A549 (cell line): ENCODE data around the gene SIM2. TPM values are rescaled to one million over a fixed set of nuclear protein-coding genes. Genes with fewer than 3 reads are reported as not detected.

Experiments
- ATAC-seq, 2 experiments: fragments of 200-7000 bp in 1 of 2; fragments of >200 bp in 1 of 2; cut with Nextera tagmentation in 1 of 2; cut with Tn5 transposase in 1 of 2; 3 replicates each; pipeline versions ENCODE4 v1.8.0 to v1.9.1; 2018 to 2020; ENCODE audit warnings: mild to moderate bottlenecking in 1 of 2, moderate library complexity in 1 of 2
- CTCF ChIA-PET: fragments of 300-600 bp; sonication (Branson Sonifier 250); formaldehyde crosslinking; extraction: SDS; loops from one replicate; lab custom pipeline; 2021; ENCODE audit warnings: antibody characterized with exemption, inconsistent platforms; lab: Yijun Ruan, JAX
- POLR2A ChIA-PET: fragments of 350-600 bp; formaldehyde crosslinking; extraction: SDS; loops from one replicate; lab custom pipeline; 2021; ENCODE audit warnings: antibody characterized with exemption, inconsistent platforms; lab: Yijun Ruan, JAX
- DNase-seq, 2 experiments: peaks; one replicate each; pipeline versions ENCODE4 v3.0.0 to v3.0.0-alpha.2; 2011 to 2016; ENCODE audit warnings: low read depth in 1 of 2, low spot score in 1 of 2
- FAIRE-seq: peaks from 2 replicates; lab custom pipeline; 2011; peaks lifted over from hg19 to GRCh38; lab: Jason Lieb, UNC
- H3K27ac ChIP-seq, 2 experiments: fragments of >200 bp; sonication (Bioruptor Twin); formaldehyde crosslinking; 3 replicates each; pipeline ENCODE4 v1.5.1; 2016 to 2017
- H3K4me1 ChIP-seq: fragments of >200 bp; sonication (Bioruptor Twin); formaldehyde crosslinking; 3 replicates; pipeline ENCODE4 v1.6.1; 2016
- H3K4me2 ChIP-seq: fragments of >200 bp; sonication (Bioruptor Twin); formaldehyde crosslinking; 3 replicates; pipeline ENCODE4 v1.6.1; 2016
- H3K4me3 ChIP-seq: fragments of >200 bp; sonication (Bioruptor Twin); formaldehyde crosslinking; 3 replicates; pipeline ENCODE4 v1.5.1; 2016
- H3K9me3 ChIP-seq: fragments of >200 bp; sonication (Bioruptor Twin); formaldehyde crosslinking; 3 replicates; pipeline ENCODE4 v1.6.1; 2016
- CEBPB ChIP-seq, 2 experiments: fragments of >200 bp in 1 of 2; sonication (Bioruptor Twin) in 1 of 2; formaldehyde crosslinking in 1 of 2; IDR thresholded peaks; 2 replicates each; pipeline ENCODE4 v1.6.1; 2012 to 2016
- CHD2 ChIP-seq: fragments of 150-350 bp; IDR thresholded peaks from 2 replicates; pipeline ENCODE4 v1.6.1; 2014; ENCODE audit warnings: low read length; ENCODE audit not compliant: partially characterized antibody
- EHF ChIP-seq: fragments of 250-450 bp; sonication (Bioruptor Pico); IDR thresholded peaks from 2 replicates; pipeline ENCODE4 v1.5.0; 2020; ENCODE audit warnings: mild to moderate bottlenecking
- EP300 ChIP-seq, 2 experiments: fragments of >200 bp; sonication (Bioruptor Twin); formaldehyde crosslinking; IDR thresholded peaks; 2 replicates in 1 of 2; 3 replicates in 1 of 2; pipeline ENCODE4 v1.6.1; 2016 to 2017
- FOSB ChIP-seq: fragments of 250-450 bp; sonication (Bioruptor Pico); IDR thresholded peaks from 2 replicates; pipeline ENCODE4 v1.5.0; 2020; ENCODE audit warnings: mild to moderate bottlenecking, moderate library complexity
- FOSL2 ChIP-seq, 2 experiments: fragments of 450-650 bp in 1 of 2; fragments of >200 bp in 1 of 2; sonication (Bioruptor Twin) in 1 of 2; formaldehyde crosslinking; IDR thresholded peaks; 2 replicates each; pipeline versions ENCODE4 v1.5.0 to v1.6.1; 2016 to 2020; ENCODE audit warnings: mild to moderate bottlenecking in 1 of 2, moderate library complexity in 1 of 2
- FOXS1 ChIP-seq: fragments of 250-450 bp; sonication (Bioruptor Pico); IDR thresholded peaks from 2 replicates; pipeline ENCODE4 v1.5.0; 2020; ENCODE audit warnings: mild to moderate bottlenecking, moderate library complexity
- JUN ChIP-seq, 2 experiments: fragments of >200 bp; sonication (Bioruptor Twin); formaldehyde crosslinking; IDR thresholded peaks; 2 replicates in 1 of 2; 3 replicates in 1 of 2; pipeline ENCODE4 v1.6.1; 2016 to 2017
- KDM5A ChIP-seq: fragments of 200-600 bp; sonication (generic); IDR thresholded peaks from 2 replicates; pipeline ENCODE4 v1.6.1; 2016; ENCODE audit warnings: antibody characterized with exemption, mild to moderate bottlenecking
- MAFK ChIP-seq: fragments of 450-650 bp; IDR thresholded peaks from 2 replicates; pipeline ENCODE4 v1.6.1; 2014; ENCODE audit not compliant: partially characterized antibody
- PHF8 ChIP-seq: fragments of 200-600 bp; sonication (generic); IDR thresholded peaks from 2 replicates; pipeline ENCODE4 v1.6.1; 2016; ENCODE audit warnings: low read depth, mild to moderate bottlenecking, antibody characterized with exemption, moderate library complexity, borderline replicate concordance
- POLR2A ChIP-seq: IDR thresholded peaks from 2 replicates; pipeline ENCODE4 v1.6.1; 2012; ENCODE audit warnings: mild to moderate bottlenecking, low read length
- POLR2AphosphoS2 ChIP-seq: conservative IDR thresholded peaks from 2 replicates; pipeline ENCODE4 v1.6.1; 2012; ENCODE audit warnings: low read length, improper control_type of control experiment, inconsistent platforms
- RNF2 ChIP-seq: fragments of 200-600 bp; sonication (generic); IDR thresholded peaks from 2 replicates; pipeline ENCODE4 v1.6.1; 2016; ENCODE audit warnings: low read depth, mild to moderate bottlenecking, antibody characterized with exemption, moderate library complexity, borderline replicate concordance
- TFCP2L1 ChIP-seq: fragments of 250-450 bp; sonication (Bioruptor Pico); IDR thresholded peaks from 2 replicates; pipeline ENCODE4 v1.5.0; 2021; ENCODE audit warnings: mild to moderate bottlenecking
- ZFP36 ChIP-seq: fragments of 450-650 bp; IDR thresholded peaks from 2 replicates; pipeline ENCODE4 v1.6.1; 2014; ENCODE audit warnings: borderline replicate concordance; ENCODE audit not compliant: partially characterized antibody
- ZNF302 ChIP-seq: fragments of 250-450 bp; sonication (Bioruptor Pico); IDR thresholded peaks from 2 replicates; pipeline ENCODE4 v1.9.0; 2021; ENCODE audit warnings: inconsistent platforms, mild to moderate bottlenecking, moderate library complexity
- ZSCAN20 ChIP-seq: fragments of 250-450 bp; sonication (Bioruptor Pico); IDR thresholded peaks from 2 replicates; pipeline ENCODE4 v1.8.0; 2022; ENCODE audit warnings: mild to moderate bottlenecking, moderate library complexity
- WGBS: methylation state at CpG from one replicate; pipeline ENCODE4 v1.1.6; 2017; ENCODE audit errors: missing lambda C conversion rate; 5-methylcytosine and 5-hydroxymethylcytosine counted together
- polyA plus RNA-seq, 4 experiments: library from polyadenylated mRNA; depleted of rRNA in 3 of 4; stranded (reverse); fragments of >200 nt; fragmentation: RNase III in 1 of 4; extraction: RNeasy Plus Mini Kit Qiagen cat#74134 plus additional on column Dnase treatment in 1 of 4; gene quantifications; 2 replicates in 3 of 4; 3 replicates in 1 of 4; pipeline ENCODE4 v1.2.3, GENCODE V29; 2011 to 2017
- TF ChIP-seq, protein P1 (sequence below): fragments of >200 bp; sonication (Bioruptor Twin); formaldehyde crosslinking; IDR thresholded peaks from 3 replicates; pipeline ENCODE4 v1.5.1; 2016
- TF ChIP-seq, protein P2 (sequence below): IDR thresholded peaks from 2 replicates; pipeline ENCODE4 v1.6.1; 2012
- TF ChIP-seq, protein P3 (sequence below): IDR thresholded peaks from 2 replicates; pipeline ENCODE4 v1.6.1; 2012; ENCODE audit warnings: low read depth, borderline replicate concordance
- TF ChIP-seq, protein P4 (sequence below): fragments of 250-450 bp; sonication (Bioruptor Pico); IDR thresholded peaks from 2 replicates; pipeline ENCODE4 v1.5.0; 2021; ENCODE audit warnings: mild to moderate bottlenecking, moderate library complexity, borderline replicate concordance

Gene SIM2
- polyA plus RNA-seq, 2 of the 4 experiments (the other 2 are of a cell fraction): 12.6 to 13.4 TPM

DNA sequence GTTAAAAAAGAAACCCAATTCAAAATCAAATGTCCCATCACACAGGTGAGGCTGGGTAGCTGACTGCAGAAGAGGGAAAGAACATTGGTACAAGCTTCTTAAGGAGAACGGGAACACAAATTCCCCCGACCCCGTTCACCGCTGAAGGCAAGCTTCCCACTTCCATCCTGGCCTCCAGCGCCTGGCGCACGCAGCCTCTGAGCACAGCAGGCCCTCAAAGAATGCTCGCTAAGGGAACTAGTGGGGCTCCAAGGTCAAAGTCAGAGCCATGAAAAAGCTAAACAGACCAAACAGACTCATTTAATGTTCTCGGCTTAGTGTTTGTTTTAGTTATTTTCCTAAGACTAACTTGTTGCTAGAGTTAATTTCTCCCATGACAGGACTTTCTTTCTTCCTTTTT, 63.7 kb downstream of the SIM2 start:
- TF ChIP-seq CHD2 (no peak), TFCP2L1 (CRISPR knock-in tag) (no peak), ZSCAN20 (CRISPR knock-in tag) (no peak), FOSB (CRISPR knock-in tag) (no peak), POLR2AphosphoS2 (no peak), CEBPB (IDR thresholded peaks at IDR 0.05) (no peak), MAFK (no peak), KDM5A (no peak), ZNF302 (CRISPR knock-in tag) (no peak), ZFP36 (no peak)
- TF ChIP-seq, protein P1, sequence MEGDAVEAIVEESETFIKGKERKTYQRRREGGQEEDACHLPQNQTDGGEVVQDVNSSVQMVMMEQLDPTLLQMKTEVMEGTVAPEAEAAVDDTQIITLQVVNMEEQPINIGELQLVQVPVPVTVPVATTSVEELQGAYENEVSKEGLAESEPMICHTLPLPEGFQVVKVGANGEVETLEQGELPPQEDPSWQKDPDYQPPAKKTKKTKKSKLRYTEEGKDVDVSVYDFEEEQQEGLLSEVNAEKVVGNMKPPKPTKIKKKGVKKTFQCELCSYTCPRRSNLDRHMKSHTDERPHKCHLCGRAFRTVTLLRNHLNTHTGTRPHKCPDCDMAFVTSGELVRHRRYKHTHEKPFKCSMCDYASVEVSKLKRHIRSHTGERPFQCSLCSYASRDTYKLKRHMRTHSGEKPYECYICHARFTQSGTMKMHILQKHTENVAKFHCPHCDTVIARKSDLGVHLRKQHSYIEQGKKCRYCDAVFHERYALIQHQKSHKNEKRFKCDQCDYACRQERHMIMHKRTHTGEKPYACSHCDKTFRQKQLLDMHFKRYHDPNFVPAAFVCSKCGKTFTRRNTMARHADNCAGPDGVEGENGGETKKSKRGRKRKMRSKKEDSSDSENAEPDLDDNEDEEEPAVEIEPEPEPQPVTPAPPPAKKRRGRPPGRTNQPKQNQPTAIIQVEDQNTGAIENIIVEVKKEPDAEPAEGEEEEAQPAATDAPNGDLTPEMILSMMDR: no peak
- H3K9me3 ChIP-seq: no peaks in the 10 kb centered on the region
- no peak overlapping the region for H3K27ac ChIP-seq
- DNase-seq (no peak), FAIRE-seq (no peak), ATAC-seq (no peak)
- POLR2A ChIA-PET: no interaction called here
- no peaks in the 10 kb centered on the region for H3K4me1 ChIP-seq
- WGBS: 89% methylated on average over 9 of the region's 9 CpGs
- H3K4me2 ChIP-seq: no peak overlapping the region
- no peak overlapping the region for H3K4me3 ChIP-seq
- CTCF ChIA-PET: interaction anchor here (1.2 to 1.8 kb wide), 2 partner anchors 9 to 164 kb away, joined by 4 read pairs; no protein-coding TSS in a partner anchor

DNA sequence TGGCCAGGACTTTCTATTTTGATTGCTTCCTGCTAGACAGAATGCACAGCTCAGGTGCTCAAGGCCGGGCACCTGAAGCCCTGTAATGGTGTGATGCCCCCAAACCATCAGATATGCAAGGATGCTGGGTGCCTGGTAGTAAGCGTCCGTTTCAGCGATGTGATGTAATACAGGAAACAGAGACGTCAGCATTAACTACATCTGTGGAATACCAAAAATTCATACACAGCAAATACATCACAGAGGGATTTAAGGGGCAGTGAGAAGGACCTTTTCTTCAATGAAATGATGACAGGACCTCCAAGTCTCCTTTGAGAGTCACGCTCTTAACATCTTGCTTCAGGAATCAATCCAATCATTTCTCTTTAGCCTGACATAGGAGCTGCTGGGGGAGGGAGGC, 64.4 kb downstream of the SIM2 start:
- POLR2A ChIA-PET: no interaction called here
- CTCF ChIA-PET: interaction anchor here (1.0 to 1.2 kb wide), 2 partner anchors 10 to 166 kb away, joined by 3 to 4 read pairs; no protein-coding TSS in a partner anchor
- DNase-seq: no peak
- Histone ChIP-seq H3K9me3 (no peaks in the 10 kb centered on the region), H3K27ac (no peak overlapping the region), H3K4me2 (no peak overlapping the region), H3K4me1 (no peaks in the 10 kb centered on the region), H3K4me3 (no peak overlapping the region)
- no peak for FAIRE-seq
- peak; percentile 15 for TF ChIP-seq MAFK
- TF ChIP-seq PHF8: no peak
- 89% methylated on average over 5 of the region's 6 CpGs for WGBS
- no peak for ATAC-seq

DNA sequence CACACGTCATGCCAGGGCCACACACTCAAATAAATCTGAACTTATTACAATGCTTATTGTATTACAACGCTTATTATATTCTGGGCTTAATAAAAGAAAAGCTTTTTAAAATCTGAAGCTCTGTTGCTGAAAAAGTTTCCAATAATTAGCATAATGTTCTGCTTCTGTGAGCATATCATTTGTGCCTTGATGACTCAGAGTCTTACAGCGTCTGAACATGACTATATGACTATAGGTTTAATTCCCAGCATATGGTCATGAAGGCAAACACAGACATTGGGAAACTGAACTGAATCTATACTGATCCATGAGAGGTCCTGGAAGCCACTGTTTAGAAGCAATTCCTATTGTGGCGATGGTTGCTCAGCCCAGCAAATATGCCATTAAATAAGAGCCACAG, 66.3 kb downstream of the SIM2 start:
- no peaks in the 10 kb centered on the region for H3K9me3 ChIP-seq
- CTCF ChIA-PET: no interaction called here

DNA sequence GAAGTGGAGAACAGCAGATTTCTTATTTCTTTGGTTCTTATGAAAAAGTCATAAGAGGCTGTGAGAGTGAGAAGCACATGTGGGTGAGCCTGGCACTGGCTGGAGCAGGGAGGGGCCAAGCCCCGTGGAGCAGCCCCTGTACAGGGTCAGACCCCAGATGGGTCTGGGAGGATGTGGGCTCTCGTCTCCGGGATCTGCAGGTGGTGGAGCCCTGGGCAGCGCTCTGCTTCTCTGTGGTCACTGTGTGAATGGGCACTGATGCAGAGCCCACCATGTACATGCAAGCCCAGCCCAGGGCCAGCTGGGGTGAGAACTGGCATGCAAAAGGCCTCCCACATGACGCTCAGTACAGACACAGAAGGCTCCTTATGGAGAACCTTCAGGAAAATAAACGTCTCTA, 67.6 kb downstream of the SIM2 start:
- H3K27ac ChIP-seq: no peak overlapping the region
- H3K4me3 ChIP-seq: no peak overlapping the region
- H3K4me2 ChIP-seq: no peak overlapping the region
- DNase-seq (no peak), FAIRE-seq (no peak), ATAC-seq (no peak)
- H3K9me3 ChIP-seq: no peaks in the 10 kb centered on the region
- ChIA-PET CTCF (no interaction called here), POLR2A (no interaction called here)
- no peaks in the 10 kb centered on the region for H3K4me1 ChIP-seq
- 87% methylated on average over 6 of the region's 6 CpGs for WGBS
- TF ChIP-seq EHF: no peak
- no peak for TF ChIP-seq JUN (IDR thresholded peaks at IDR 0.05)
- TF ChIP-seq, protein P2, sequence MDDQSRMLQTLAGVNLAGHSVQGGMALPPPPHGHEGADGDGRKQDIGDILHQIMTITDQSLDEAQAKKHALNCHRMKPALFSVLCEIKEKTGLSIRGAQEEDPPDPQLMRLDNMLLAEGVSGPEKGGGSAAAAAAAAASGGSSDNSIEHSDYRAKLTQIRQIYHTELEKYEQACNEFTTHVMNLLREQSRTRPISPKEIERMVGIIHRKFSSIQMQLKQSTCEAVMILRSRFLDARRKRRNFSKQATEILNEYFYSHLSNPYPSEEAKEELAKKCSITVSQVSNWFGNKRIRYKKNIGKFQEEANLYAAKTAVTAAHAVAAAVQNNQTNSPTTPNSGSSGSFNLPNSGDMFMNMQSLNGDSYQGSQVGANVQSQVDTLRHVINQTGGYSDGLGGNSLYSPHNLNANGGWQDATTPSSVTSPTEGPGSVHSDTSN: no peak
- TF ChIP-seq FOSL2 (IDR thresholded peaks at IDR 0.05): no peak
- no peak for TF ChIP-seq FOSL2 (CRISPR knock-in tag; IDR thresholded peaks at IDR 0.05)
- no peak for TF ChIP-seq POLR2A
- TF ChIP-seq FOXS1 (CRISPR knock-in tag): no peak
- TF ChIP-seq EP300 (IDR thresholded peaks at IDR 0.05): no peak
- TF ChIP-seq, protein P3, sequence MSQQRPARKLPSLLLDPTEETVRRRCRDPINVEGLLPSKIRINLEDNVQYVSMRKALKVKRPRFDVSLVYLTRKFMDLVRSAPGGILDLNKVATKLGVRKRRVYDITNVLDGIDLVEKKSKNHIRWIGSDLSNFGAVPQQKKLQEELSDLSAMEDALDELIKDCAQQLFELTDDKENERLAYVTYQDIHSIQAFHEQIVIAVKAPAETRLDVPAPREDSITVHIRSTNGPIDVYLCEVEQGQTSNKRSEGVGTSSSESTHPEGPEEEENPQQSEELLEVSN: no peak
- TF ChIP-seq ZNF302 (CRISPR knock-in tag): no peak
- no peak for TF ChIP-seq RNF2

More for the DNA sequence above, 66.3 kb downstream of the SIM2 start:
- FAIRE-seq: no peak
- 93% methylated on average over 4 of the region's 4 CpGs for WGBS
- Histone ChIP-seq H3K4me3 (no peak overlapping the region), H3K27ac (no peak overlapping the region), H3K4me2 (no peak overlapping the region), H3K4me1 (no peaks in the 10 kb centered on the region)
- ATAC-seq: no peak
- POLR2A ChIA-PET: no interaction called here
- TF ChIP-seq, protein P2: no peak
- TF ChIP-seq, protein P4, sequence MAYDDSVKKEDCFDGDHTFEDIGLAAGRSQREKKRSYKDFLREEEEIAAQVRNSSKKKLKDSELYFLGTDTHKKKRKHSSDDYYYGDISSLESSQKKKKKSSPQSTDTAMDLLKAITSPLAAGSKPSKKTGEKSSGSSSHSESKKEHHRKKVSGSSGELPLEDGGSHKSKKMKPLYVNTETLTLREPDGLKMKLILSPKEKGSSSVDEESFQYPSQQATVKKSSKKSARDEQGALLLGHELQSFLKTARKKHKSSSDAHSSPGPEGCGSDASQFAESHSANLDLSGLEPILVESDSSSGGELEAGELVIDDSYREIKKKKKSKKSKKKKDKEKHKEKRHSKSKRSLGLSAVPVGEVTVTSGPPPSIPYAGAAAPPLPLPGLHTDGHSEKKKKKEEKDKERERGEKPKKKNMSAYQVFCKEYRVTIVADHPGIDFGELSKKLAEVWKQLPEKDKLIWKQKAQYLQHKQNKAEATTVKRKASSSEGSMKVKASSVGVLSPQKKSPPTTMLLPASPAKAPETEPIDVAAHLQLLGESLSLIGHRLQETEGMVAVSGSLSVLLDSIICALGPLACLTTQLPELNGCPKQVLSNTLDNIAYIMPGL (CRISPR knock-in tag): no peak
- DNase-seq: no peak
